ENCODE measurements around the gene TMEM115. TPM values are rescaled to one million over a fixed set of nuclear protein-coding genes. Genes with fewer than 3 reads are reported as not detected.

Gene TMEM115
- total RNA-seq (2016; rRNA removed; fragmentation: Illumina TruSeq; extraction: Trizol), result 15.2 and 30.7 TPM in 2 replicates
- 4.8 and 5.2 TPM in 2 replicates for total RNA-seq (2016; cell fraction: cytosol; rRNA removed; fragmentation: Illumina TruSeq; extraction: Trizol; ENCODE audit: low read depth)
- 18.3 and 29.9 TPM in 2 replicates for total RNA-seq (2016; cell fraction: insoluble cytoplasmic fraction; rRNA removed; fragmentation: Illumina TruSeq; extraction: Trizol)
- total RNA-seq (2016; cell fraction: membrane; rRNA removed; fragmentation: Illumina TruSeq; extraction: Trizol), result 11.2 and 12.9 TPM in 2 replicates
- total RNA-seq (2016; cell fraction: nucleus; rRNA removed; fragmentation: Illumina TruSeq; extraction: Trizol), result 25.2 and 25.9 TPM in 2 replicates
- polyA plus RNA-seq (2011; rRNA removed), result 22.1 and 31.0 TPM in 2 replicates
- 27.0 and 35.1 TPM in 2 replicates for polyA plus RNA-seq (2011; cell fraction: cytosol; rRNA removed)
- 21.0 and 23.7 TPM in 2 replicates for polyA plus RNA-seq (2011; cell fraction: nucleus; rRNA removed)
- 14.3 and 23.3 TPM in 2 replicates for polyA plus RNA-seq (2012)
- polyA plus RNA-seq (2016; cell fraction: cytosol; fragmentation: Illumina TruSeq; extraction: Trizol; ENCODE audit: low read depth), result 3.1 and 3.5 TPM in 2 replicates
- 19.0 and 20.7 TPM in 2 replicates for polyA plus RNA-seq (2016; cell fraction: insoluble cytoplasmic fraction; fragmentation: Illumina TruSeq; extraction: Trizol; ENCODE audit: low read depth)
- polyA plus RNA-seq (2016; cell fraction: membrane; fragmentation: Illumina TruSeq; extraction: Trizol; ENCODE audit: low read depth), result 7.4 and 9.5 TPM in 2 replicates
- 41.3 and 45.4 TPM in 2 replicates for polyA plus RNA-seq (2016; cell fraction: nucleus; fragmentation: Illumina TruSeq; extraction: Trizol; ENCODE audit: insufficient read depth, low read depth)
- 64.3 and 65.6 TPM in 2 replicates for polyA minus RNA-seq (2011; rRNA and poly(A)+ RNA removed; ENCODE audit: low replicate concordance)
- polyA minus RNA-seq (2011; cell fraction: cytosol; rRNA and poly(A)+ RNA removed), result 21.5 and 22.0 TPM in 2 replicates
- polyA minus RNA-seq (2011; cell fraction: nucleus; rRNA and poly(A)+ RNA removed), result 12.6 and 13.4 TPM in 2 replicates
- percentile 75 among the genes with signal in this experiment for Bru-seq, nascent RNA
- percentile 87 among the genes with signal in this experiment for BruChase-seq, experiment 1, labeled RNA remaining after a 6-hour chase
- BruChase-seq, experiment 2, labeled RNA remaining after a 2-hour chase, result percentile 84 among the genes with signal in this experiment
- long read RNA-seq, experiment 1, transcript TMEM115-201 (2 exons, 2,197 nt), result major isoform, 61 of 64 reads
- long read RNA-seq, experiment 1, partial matches to known transcripts, result 2 of 64 reads
- long read RNA-seq, experiment 1, other reads (novel, unspliced or antisense), result 1 of 64 reads
- long read RNA-seq, experiment 2, transcript TMEM115-201 (2 exons, 2,197 nt), result major isoform, 111 of 126 reads
- long read RNA-seq, experiment 2, partial matches to known transcripts, result 11 of 126 reads
- long read RNA-seq, experiment 2, other reads (novel, unspliced or antisense), result 4 of 126 reads

GRCh38 chr3:50358911-50359759, at the start of gene TMEM115:
Gene TMEM115 (minus strand): TSS chr3:50359521. CDS start chr3:50359063, 458 bp downstream.
- in situ Hi-C loops (cut with HindIII; ENCODE audit: extremely low pct_ligation_motif_present, low pct_unique_long_range_greater_than_20kb), result no loop called here
- ChIA-PET POLR2A (interaction anchor here (1.0 to 1.2 kb wide), 2 partner anchors 9 to 22 kb away, joined by 3 to 10 read pairs; partner anchors contain the start of genes CYB561D2 and NPRL2), CTCF (ENCODE audit: low intra/inter-chr PET ratio, low total read pairs) (no interaction called here)
- peak within 1 kb of the TSS; percentile 67 for H2AFZ ChIP-seq (ENCODE audit: low read length)
- DNase-seq (ENCODE audit: low spot score), result peak; percentile 97
- peaks cover 39% of the 10 kb centered on the region for H3K79me2 ChIP-seq (ENCODE audit: insufficient read depth, low read length)
- H3K4me3 ChIP-seq (replicated peaks in 1 of 3; ENCODE audit: insufficient read depth in 1 of 3, low read depth in 2 of 3, low read length in 3 of 3), result peak within 1 kb of the TSS; percentile 76 to 91 (median 88)
- H3K9me3 ChIP-seq (ENCODE audit: low read length), result no peaks in the 10 kb centered on the region
- H3K4me1 ChIP-seq (ENCODE audit: insufficient read depth, low read length), result peaks cover 37% of the 10 kb centered on the region
- H3K27ac ChIP-seq (ENCODE audit: extremely low read length, insufficient read depth, low read length), result peak within 1 kb of the TSS; percentile 66
- BruUV-seq (replicated peaks), result TSS peak; percentile 70
- peak; percentile 96 for FAIRE-seq
- H3K9ac ChIP-seq (ENCODE audit: insufficient read depth, low read depth, low read length), result peak within 1 kb of the TSS; percentile 91
- H3K36me3 ChIP-seq (replicated peaks in 1 of 2; ENCODE audit: control insufficient read depth in 1 of 2, insufficient read depth in 2 of 2, low read length in 2 of 2), result peaks cover 6 to 20% of the 10 kb centered on the region in 2 experiments; a peak in 4 of 5 replicates
- intact Hi-C loops (cut with micrococcal nuclease; ENCODE audit: unreplicated experiment), result no loop called here
- peaks cover 25% of the 10 kb centered on the region for H4K20me1 ChIP-seq (ENCODE audit: insufficient read depth, low read length)
- peak within 1 kb of the TSS; percentile 94 for H3K4me2 ChIP-seq (ENCODE audit: low read depth, low read length)
- ATAC-seq, result peak; percentile 97
- H3K27me3 ChIP-seq (ENCODE audit: control insufficient read depth in 1 of 2, insufficient read depth in 2 of 2, low read length in 2 of 2), result peaks cover 3 to 15% of the 10 kb centered on the region in 2 experiments; a peak in 2 of 5 replicates
- WGBS (ENCODE audit: low lambda C conversion rate), result 0% methylated on average over 10 of the region's 64 CpGs
- no peak for TF ChIP-seq PHB2 (IDR thresholded peaks at IDR 0.05; ENCODE audit: partially characterized antibody)
- TF ChIP-seq HNF4G (IDR thresholded peaks at IDR 0.05; ENCODE audit: borderline replicate concordance, low read depth, low read length), result no peak
- TF ChIP-seq HNF4G (CRISPR knock-in tag; IDR thresholded peaks at IDR 0.05; ENCODE audit: borderline replicate concordance, low read depth), result no peak
- TF ChIP-seq ZBTB25 (CRISPR knock-in tag; IDR thresholded peaks at IDR 0.05), result peak; percentile 88
- TF ChIP-seq ZNF205 (CRISPR knock-in tag; IDR thresholded peaks at IDR 0.05), result peak; percentile 55; the same call in 1 of the 2 replicates
- 0 out of 2 replicates have a peak, but pooled peaks have one; percentile 15 for TF ChIP-seq GATAD2A (CRISPR knock-in tag; IDR thresholded peaks at IDR 0.05)
- TF ChIP-seq HIVEP1 (CRISPR knock-in tag; IDR thresholded peaks at IDR 0.05), result no peak; the same call in 1 of the 2 replicates
- TF ChIP-seq ZNF598 (CRISPR knock-in tag; IDR thresholded peaks at IDR 0.05; ENCODE audit: borderline replicate concordance), result peak; percentile 70; the same call in 1 of the 2 replicates
- TF ChIP-seq U2AF1 (optimal IDR thresholded peaks at IDR 0.05; ENCODE audit: low read depth, low read length), result peak; percentile 52
- peak; percentile 60 for TF ChIP-seq RBM39 (IDR thresholded peaks at IDR 0.05; ENCODE audit: low read depth, low read length, poor library complexity, severe bottlenecking)
- TF ChIP-seq PATZ1 (CRISPR knock-in tag; IDR thresholded peaks at IDR 0.05), result peak; percentile 54
- TF ChIP-seq ZNF678 (CRISPR knock-in tag; IDR thresholded peaks at IDR 0.05), result peak; percentile 77; the same call in 1 of the 2 replicates
- TF ChIP-seq ZNF333 (CRISPR knock-in tag; IDR thresholded peaks at IDR 0.05; ENCODE audit: borderline replicate concordance), result 0 out of 2 replicates have a peak, but pooled peaks have one; percentile 13

All from HepG2 (cell line).